A172 (cell line): ENCODE data around the gene REPS1. TPM values are rescaled to one million over a fixed set of nuclear protein-coding genes. Genes with fewer than 3 reads are reported as not detected.
"Not testable (repeated sequence)": the region's sequence is repeated elsewhere in the genome, so short reads cannot be mapped to it uniquely, and the experiment has no call there.

Experiments
- DNase-seq: peaks from one replicate; pipeline ENCODE4 v3.0.0-alpha.2; 2015; ENCODE audit warnings: low spot score
- total RNA-seq: library from RNA; depleted of rRNA; stranded (reverse); fragments of >200 nt; shearing (Covaris generic); gene quantifications from 2 replicates; pipeline ENCODE4 v1.2.3, GENCODE V29; 2014

The REPS1 gene
- total RNA-seq, 1 experiment from 2014 or later = 26.0 TPM

DNA sequence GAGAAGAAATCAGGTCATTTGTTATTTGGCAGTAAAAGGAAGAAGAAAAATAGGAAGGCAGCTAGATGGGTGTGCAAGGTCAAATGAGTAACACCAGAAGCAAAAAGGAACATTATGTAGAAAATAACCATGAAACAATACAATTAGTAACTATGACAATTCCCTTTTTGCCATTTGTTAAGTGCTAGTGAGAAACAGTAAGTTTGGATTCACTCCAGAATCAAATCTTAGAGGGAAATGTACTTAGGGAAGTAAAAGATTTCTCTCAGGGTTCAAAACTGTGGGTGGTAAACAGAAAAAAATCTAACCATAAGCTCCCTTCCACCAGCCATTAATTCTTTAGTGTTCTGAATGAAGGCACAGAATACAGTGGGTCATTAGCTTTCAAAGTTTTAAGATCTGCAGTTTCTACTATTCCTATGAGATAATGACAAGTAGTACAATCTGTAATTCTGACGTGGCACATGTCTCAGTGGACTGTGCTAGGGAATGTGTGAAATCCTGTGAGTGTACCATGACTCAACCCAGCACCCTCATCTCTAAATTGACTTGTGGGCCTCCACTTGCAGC lies 17.1 kb downstream of the REPS1 start:
- DNase-seq = peak; percentile 88

- DNase-seq = no peak
Measured at GRCh38 chr6:138970159-138970558, 17.9 kb downstream of the REPS1 start.

- DNase-seq = no peak
Measured at GRCh38 chr6:138966870-138967269, 21.2 kb downstream of the REPS1 start.

- DNase-seq = no peak
Measured at GRCh38 chr6:138965971-138966370, 22.1 kb downstream of the REPS1 start.

DNA sequence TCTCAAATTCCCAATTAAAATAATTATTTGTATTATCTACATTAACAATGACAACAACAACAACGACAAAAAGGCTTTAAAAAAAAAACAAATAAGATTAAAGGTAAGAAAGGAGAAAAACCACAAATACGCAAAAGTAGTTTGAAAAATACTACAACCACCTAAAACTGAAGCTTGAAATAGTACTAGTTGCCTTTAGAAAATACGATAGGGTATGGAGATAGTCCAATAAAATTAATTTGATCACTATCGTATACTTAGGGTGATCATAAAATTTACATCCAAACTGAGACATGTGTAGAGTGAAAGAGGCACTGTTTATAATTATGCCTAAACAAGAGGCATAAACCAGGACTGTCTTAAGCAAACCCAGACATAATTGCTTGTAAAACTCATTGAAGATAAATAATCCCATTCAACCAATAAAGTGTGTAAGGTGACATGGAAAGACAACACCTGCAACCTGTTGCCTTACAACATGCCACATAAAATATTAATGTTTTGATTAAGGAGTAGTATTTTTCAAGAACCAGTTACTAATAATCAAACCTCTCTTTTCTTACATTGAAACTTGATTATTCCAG lies 22.7 kb downstream of the REPS1 start:
- DNase-seq = no peak

DNA sequence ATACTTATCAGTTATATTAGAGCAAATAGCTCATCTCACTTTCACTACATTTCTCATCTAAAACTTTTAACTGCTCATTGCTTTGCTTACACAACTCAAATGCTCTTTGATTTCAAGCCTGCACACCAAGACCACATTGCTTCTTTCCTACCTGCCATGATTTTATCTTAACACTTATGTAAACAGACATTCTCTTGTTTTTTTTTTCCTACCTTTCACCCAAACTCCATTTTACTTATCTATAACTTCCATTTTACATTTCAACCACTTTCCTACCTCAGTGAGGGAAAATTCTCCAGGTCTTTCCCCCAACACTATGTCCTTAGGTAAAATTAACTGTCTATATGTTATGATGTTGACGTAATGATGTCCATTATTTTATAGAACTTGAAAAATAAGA lies 24.0 kb downstream of the REPS1 start:
- no peak for DNase-seq

DNA sequence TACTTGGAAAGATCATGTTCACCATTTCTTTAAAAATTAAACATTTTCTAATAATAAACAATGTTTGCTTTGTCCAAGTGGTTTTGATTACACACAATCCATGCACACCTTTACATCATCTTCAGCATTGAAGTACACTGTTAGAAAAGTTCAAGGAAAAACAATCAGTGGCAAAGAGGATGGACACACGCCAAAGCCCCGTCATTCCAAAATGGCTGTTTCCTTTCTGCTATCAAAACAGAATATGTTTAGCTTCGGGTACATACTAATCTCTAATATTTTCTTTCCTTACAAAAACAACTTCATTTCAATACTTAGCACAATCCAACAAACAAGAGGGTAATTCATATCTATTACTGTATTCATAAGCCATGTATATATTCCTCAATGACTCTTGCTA lies 24.5 kb downstream of the REPS1 start:
- DNase-seq = no peak

DNA sequence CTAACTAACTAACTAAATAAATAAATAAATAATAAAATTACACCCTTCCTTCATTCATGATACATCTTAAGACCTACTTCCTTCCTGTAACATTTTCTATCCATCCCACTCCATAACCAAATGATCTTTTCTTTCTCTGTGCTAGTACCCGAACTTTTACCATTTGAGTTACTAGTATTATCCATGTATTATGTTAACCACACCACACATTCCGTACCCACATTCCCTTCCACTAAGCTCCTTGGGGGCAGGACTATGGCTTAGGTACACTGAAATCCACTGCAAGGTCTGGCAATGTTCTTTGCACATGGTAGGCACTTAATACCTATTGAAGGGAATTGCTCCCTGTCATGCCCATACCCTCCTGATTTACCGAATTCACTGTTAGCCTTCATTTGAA lies 24.9 kb downstream of the REPS1 start:
- DNase-seq = no peak

GRCh38 chr6:138959521-138959920 lies 28.5 kb downstream of the REPS1 start:
- DNase-seq = no peak

DNA sequence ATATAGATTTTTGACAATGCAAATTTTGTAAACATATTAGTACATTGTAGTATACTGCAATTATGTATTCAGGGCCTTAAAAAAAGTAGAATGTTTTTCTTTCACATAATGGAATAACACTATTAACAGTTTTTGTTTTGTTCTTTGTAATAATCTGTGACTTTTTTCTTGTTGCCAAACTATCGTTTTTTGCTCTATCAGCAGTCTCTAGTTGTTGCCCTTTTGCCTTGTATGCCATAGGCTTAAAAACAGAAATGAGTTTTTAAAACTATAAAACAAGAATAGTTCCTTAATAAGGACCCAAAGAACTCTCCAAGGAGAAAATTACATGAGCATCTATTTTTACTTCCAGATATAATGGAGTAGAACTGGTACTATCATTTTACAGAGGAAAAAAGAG lies 29.5 kb downstream of the REPS1 start:
- DNase-seq = no peak

DNA sequence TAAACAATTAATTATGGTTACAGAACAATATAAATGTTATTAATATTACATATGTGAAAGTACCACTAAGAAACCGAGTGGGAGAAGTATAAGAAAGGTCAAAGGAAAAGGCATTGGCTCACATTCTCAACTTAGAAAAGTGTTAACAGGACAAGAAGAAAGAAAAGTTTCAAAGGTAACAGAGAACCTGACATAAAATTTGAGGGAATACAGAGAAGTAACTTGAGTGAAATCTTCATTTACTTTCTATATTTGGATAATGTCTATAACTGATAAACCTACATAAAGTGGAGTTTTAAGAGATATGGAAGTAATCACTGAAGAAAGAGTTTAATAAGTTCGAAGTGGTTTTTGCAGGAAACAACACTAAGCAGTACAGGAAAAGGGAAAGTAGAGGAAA lies 30.1 kb downstream of the REPS1 start:
- DNase-seq = no peak

- DNase-seq = no peak
Measured at GRCh38 chr6:138957484-138957883, 30.6 kb downstream of the REPS1 start.

- no peak for DNase-seq
Measured at GRCh38 chr6:138956244-138956924, 31.7 kb downstream of the REPS1 start.

DNA sequence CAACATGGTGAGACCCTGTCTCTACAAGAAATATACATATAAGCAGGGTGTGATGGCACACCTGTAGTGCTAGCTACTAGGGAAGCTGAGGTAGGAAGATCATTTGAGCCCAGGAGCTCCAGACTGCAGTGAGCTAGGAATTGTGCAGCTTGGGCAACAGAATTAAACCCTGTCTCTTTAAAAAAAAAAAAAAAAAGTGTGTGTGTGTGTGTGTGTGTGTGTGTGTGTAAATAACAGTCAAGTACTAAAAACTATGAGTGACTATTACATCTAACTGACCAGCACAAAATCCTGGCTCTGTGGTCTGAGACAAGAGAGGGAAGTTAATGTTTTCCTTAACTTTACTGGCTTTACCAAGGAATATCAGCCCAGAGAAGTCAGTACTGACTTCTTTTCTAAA lies 32.8 kb downstream of the REPS1 start:
- DNase-seq = no peak

- DNase-seq = peak; percentile 37
Measured at GRCh38 chr6:138953451-138953850, 34.6 kb downstream of the REPS1 start.

DNA sequence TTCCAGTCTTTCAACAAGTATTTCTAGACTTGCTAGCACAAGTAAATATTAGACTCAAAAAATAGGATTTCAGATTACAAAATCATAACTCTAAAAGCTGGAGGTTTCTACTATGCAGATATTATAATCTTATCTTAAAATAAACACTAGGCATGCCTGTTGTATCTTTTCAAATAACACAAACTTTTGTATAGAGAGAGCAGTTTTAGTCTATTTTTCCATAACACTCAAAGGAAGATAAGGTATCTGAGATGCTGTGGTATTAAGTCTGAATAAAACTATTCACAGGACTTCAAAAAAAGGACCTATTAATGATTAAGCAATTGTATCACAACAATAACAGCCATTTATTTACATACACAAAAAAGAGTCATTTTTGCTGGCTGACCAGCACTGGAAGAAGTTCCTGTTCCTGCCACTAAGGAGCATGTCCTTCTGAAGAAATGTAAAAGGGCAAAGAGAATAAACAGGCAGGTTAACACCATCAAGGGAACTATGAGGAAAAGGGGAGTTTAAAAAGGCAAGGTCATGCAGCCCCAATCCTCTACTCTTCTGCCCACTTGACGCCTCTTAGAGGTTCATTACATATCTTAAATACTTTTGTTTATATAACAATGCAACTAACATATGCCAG lies 39.4 kb downstream of the REPS1 start:
- DNase-seq = no peak

GRCh38 chr6:138948004-138948403 lies 40.0 kb downstream of the REPS1 start:
- no peak for DNase-seq

DNA sequence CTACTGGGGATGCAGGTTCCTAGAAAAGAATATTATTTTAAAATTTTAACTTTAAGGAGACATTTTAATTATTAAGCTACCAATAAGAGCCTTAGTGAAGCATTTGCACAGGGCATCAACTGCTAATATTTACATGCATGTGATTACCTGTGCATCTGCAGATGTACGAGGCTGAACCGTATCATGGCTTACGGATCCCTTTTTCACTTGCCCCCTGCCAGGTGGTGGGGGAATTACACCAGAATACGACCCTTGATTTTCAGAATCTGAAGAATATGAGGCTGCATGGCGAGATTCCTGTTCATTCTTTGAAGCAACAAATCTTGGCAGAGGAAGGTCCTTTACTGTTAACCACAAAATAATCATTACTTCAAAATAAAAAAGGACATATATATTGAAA lies 42.7 kb downstream of the REPS1 start:
- DNase-seq = no peak

- peak; percentile 60 for DNase-seq
Measured at GRCh38 chr6:138944412-138944811, 43.6 kb downstream of the REPS1 start.

DNA sequence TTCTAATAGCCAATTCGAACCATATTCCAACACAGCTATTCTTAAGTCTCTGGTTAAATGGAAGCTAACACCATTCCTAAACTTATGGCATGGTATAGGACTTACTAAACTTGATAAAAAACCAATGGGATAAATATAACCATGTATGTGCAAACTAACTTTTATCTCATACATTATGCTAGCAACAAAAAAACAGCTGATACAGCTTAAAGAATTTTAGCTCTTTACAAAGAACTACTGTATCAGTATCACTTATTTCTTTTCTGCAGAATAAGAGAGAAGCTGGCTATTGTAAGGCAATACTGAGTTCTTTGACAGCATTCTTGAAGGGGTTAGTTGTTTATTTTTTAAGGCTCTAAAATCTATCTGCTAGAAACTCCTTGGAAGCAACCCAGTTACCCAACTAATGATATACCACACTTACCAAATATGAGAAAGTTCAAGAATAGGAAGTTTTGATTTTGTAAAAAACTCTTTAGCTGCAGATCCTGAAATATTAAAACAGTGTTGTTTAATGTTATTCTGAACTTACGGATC lies 44.9 kb downstream of the REPS1 start:
- DNase-seq = no peak

DNA sequence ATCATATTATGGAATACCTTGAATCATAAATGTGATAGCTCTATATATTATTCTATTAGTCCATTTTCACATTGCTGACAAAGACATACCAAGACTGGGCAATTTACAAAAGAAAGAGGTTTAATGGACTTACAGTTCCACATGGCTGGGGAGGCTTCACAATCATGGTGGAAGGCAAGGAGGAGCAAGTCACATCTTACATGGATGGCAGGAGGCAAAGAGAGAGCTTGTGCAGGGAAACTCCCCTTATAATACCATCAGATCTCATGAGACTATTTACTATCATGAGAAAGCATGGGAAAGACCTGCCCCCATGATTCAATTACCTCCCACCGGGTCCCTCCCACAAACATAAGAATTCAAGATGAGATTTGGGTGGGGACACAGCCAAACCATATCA lies 51.2 kb downstream of the REPS1 start:
- not testable (repeated sequence) for DNase-seq

GRCh38 chr6:138931660-138932059 lies 56.4 kb downstream of the REPS1 start:
- DNase-seq = no peak

DNA sequence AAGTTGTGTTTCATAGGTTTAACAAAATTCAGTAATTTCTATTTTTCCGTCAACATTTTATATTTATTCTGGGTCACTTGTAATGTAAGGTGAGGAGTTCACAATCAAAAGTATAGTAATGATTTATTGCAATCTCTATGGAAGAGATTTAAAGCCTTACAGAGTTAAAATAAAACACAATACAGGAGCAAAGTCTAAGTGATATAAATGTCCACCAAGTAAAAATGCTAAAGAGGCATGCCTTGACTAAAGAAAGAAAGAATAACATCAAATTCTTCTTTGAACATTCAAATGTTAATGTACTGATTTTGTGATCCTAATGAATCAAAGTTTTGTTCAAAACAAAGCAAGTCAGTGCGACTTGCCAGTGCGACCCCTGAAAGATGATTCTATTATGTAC lies 61.5 kb downstream of the REPS1 start:
- DNase-seq = no peak
